IPS-18c (cell line): ENCODE data around the gene SPEM1.

Experiments used
- H3K4me3 ChIP-seq: 2 replicates; pipeline ENCODE4 v1.7.0; 2013; ENCODE audit warnings: low read depth, mild to moderate bottlenecking, low read length, moderate library complexity; ENCODE audit not compliant: insufficient read depth
- H3K9me3 ChIP-seq: one replicate; pipeline ENCODE4 v1.6.1; 2013; ENCODE audit warnings: mild to moderate bottlenecking, low read length, moderate library complexity; ENCODE audit not compliant: control insufficient read depth, insufficient read depth

Gene SPEM1, protein sequence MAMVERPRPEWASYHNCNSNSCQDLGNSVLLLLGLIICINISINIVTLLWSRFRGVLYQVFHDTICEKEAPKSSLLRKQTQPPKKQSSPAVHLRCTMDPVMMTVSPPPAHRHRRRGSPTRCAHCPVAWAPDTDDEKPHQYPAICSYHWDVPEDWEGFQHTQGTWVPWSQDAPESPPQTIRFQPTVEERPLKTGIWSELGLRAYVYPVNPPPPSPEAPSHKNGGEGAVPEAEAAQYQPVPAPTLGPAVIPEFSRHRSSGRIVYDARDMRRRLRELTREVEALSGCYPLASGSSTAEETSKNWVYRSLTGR

DNA sequence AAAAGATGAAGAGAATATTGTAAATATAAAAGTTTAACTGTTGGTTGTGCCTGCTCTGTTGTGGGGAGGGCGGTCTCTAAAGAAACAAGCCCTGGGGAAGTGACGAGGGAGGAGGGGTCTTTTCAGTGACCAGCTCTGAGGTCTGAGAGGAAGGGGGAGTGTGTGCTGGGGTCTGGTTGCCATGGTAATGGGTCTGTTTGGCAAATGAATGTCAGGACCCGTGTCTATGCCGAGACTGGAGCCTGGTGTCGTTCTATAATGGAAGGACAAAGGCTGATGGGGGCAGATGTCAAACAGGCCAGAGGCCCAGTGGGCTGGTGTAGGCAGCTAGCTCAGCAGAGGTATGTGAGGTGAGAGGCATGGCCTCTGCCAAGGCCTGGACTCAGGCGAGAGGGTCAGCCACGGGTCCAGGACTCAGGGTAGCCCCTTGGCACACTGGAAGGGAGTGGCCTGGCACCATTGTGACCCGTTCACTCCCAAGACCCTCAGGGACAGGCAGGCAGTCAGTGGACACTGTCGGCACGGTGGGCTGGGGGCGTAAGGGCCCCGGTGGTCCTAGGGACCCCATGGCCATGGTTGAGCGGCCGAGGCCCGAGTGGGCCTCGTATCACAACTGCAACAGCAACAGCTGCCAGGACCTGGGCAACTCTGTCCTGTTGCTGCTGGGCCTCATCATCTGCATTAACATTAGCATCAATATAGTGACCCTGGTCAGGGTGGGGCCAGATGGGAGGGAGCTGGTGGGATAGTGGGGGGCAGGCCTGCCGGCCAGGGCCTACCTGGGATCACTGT, at the start of gene SPEM1:
Gene SPEM1, plus strand, starts transcription at position 506 of the 792 bp plus-strand sequence. Its CDS starts 61 bp downstream, at position 567.
- Histone ChIP-seq H3K4me3 (no peak within 1 kb of the TSS), H3K9me3 (no peaks in the 10 kb centered on the region)

DNA sequence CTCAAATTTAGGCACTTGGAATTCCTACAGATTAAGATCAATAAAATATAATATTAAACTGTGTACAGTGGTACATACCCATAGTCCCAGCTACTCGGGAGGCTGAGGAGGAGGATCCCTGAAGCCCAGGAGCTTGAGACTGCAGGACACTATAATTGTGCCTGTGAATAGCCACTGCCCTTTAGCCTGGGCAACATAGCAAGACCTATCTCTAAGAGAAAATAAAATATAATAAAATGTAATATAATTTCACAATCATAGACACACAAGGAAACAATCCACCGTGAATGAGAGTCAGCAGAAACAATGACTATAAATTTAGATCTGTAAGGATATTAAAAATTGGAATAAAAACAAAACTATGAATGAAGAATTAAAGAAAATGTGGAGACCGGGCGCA, 49.3 kb upstream of the SPEM1 start:
- Histone ChIP-seq H3K4me3 (no peak overlapping the region), H3K9me3 (no peaks in the 10 kb centered on the region)

DNA sequence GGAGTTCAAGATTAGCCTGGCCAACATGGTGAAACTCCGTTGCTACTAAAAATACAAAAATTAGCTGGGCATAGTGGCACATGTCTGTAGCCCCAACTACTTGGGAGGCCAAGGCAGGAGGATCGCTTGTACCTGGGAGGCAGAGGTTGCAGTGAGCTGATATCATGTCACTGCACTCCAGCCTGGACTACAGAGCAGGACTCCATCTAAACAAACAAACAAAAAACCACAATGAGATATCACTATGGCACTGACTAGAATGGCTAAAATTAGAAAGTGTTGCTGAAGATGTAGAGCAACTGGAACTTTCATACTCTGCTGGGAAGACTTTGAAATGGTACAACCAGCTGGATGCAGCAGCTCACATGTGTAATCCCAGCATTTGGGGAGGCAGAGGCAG, 45.8 kb upstream of the SPEM1 start:
- no peak overlapping the region for H3K4me3 ChIP-seq
- H3K9me3 ChIP-seq, result no peaks in the 10 kb centered on the region

DNA sequence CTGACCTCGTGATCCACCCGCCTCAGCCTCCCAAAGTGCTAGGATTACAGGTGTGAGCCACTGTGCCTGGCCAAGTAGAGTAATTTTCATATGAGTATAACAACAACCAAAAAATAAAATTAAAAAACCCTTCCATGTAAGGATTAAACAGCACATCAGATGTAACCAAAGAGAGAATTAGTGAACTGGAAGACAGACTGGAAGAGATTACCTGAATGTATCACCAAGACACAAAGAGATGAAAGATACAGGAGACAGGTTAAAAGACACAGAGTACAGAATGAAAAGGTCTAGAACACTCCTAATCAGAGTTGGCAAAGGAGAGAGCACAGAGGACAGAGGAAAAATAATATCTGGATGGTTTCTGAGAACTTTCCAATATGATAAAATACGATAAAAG, 41.0 kb upstream of the SPEM1 start:
- H3K4me3 ChIP-seq, result no peak overlapping the region
- peaks cover 4% of the 10 kb centered on the region for H3K9me3 ChIP-seq

DNA sequence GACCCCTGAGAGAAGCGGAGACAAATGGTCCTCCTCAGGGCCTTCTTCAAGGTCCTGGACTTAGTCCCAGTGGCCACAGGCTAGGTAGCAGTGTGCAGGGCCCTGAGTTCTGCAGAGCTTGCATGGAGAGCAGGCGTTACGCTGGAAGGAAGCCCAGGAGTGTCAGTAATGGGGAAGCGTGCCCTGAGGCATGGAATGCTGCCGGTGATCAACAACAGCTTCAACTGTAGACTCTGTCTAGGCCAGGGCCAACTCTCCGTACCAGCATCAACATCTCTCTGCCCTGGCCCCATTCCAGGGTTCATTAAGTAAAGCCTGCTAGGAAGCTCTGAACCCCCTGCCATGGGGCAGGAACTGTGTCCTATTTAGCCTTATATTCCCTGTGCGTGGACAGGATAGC, 39.8 kb upstream of the SPEM1 start:
- Histone ChIP-seq H3K4me3 (peak overlapping the region; percentile 65; the same call in 1 of the 2 replicates), H3K9me3 (peaks cover 5% of the 10 kb centered on the region)

DNA sequence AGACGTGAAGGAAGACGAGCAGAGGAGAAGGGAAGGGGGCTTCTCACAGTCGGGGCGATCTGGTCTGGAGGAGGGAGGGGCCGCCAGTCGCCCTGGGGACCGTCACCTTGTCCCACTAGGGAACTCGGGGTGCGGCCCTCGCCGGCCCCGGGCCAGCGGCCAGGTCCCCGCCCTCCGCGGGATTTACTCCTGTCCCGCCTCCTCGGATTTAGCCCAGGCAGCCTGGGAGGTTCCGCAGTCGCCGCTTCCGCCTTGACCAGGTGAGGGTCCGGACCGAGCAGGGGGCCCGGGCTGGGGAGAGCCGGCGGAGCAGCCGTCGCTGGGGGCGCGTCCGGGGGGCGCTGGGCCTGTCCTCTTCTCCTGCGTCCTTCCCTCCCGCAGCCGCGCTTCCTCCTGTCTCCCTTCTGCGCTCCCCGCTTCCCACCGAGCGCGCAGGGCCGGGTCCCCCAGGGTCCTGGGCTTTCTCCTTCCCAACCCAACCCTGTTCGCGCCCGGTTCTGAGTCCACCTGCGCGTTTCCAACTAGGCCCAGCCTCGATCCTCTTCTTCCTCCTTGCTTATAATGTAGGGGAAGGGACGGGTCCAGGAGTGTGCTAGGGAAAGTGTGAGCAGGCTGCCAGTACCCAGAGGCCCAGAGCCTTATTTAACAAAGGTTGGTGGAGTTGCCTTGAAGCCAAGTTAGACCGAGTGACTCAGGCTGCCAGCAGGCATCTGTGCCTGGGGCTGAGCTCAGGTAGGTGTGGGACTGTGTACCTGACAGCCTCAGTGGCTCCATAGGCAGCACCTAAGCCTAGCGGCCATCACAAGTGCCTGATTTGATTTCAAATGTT, 39.1 kb upstream of the SPEM1 start, which contains the start of gene TNK1:
Gene TNK1, plus strand, starts transcription at position 235 of the 829 bp plus-strand sequence. CDS start 1,838 bp downstream, outside the sequence.
- H3K9me3 ChIP-seq, result peaks cover 5% of the 10 kb centered on the region
- peak within 1 kb of the TSS; percentile 65 for H3K4me3 ChIP-seq

DNA sequence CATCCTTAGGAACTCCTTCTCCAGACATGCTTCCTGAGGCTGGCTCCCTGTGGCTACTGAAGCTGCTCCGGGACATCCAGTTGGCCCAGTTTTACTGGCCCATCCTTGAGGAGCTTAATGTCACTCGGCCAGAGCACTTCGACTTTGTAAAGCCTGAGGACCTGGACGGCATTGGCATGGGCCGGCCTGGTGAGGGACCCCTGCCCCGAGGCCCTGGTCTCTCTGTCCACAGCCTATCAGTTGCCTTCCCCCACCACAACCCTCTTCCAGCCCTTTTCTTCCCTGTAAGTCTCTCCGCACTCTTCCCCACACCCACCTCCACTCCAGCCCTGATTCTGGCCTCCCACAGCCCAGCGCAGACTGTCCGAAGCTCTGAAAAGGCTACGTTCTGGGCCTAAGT, 37.2 kb upstream of the SPEM1 start:
- peaks cover 5% of the 10 kb centered on the region for H3K9me3 ChIP-seq
- H3K4me3 ChIP-seq, result no peak overlapping the region

DNA sequence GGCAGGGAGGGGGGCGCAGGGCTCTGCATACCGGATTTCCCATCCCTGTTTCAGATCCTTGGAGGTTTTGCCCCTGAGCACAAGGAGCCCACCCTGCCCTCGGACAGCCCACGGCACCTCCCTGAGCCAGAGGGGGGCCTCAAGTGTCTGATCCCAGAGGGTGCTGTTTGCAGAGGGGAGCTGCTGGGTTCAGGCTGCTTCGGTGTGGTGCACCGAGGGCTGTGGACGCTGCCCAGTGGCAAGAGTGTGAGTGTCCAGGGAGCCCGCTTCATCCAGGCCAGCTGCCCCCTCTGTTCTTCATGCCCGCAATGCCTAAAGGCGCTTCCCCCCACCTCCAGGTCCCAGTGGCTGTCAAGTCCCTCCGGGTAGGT, 36.8 kb upstream of the SPEM1 start:
- H3K4me3 ChIP-seq, result peak overlapping the region; percentile 55; the same call in 1 of the 2 replicates

DNA sequence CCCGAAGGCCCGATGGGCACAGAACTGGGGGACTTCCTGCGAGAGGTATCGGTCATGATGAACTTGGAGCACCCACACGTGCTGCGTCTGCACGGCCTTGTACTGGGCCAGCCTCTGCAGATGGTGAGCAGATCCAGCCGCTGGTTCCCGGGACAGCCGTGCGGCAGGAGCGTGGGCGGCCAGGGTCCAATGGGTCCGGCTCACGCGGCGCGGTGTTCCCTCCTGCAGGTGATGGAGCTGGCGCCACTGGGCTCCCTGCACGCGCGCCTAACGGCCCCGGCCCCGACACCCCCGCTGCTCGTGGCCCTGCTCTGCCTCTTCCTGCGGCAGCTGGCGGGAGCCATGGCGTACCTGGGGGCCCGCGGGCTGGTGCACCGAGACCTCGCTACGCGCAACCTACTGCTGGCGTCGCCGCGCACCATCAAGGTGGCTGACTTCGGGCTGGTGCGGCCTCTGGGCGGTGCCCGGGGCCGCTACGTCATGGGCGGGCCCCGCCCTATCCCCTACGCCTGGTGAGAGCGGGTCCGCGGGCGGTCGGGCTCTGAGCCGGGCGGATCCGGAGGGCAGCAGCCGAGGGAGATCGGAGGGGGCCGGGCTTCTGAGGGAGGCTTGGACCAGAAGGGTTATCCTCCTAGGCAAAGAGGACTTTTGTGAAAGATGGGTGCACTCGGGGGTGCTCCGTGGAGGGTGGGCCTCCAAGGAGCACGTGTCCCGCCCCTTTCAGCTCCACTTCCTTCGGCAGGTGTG, 36.2 kb upstream of the SPEM1 start:
- peak overlapping the region; percentile 55 for H3K4me3 ChIP-seq

More for the DNA sequence above, 36.8 kb upstream of the SPEM1 start:
- peaks cover 5% of the 10 kb centered on the region for H3K9me3 ChIP-seq

DNA sequence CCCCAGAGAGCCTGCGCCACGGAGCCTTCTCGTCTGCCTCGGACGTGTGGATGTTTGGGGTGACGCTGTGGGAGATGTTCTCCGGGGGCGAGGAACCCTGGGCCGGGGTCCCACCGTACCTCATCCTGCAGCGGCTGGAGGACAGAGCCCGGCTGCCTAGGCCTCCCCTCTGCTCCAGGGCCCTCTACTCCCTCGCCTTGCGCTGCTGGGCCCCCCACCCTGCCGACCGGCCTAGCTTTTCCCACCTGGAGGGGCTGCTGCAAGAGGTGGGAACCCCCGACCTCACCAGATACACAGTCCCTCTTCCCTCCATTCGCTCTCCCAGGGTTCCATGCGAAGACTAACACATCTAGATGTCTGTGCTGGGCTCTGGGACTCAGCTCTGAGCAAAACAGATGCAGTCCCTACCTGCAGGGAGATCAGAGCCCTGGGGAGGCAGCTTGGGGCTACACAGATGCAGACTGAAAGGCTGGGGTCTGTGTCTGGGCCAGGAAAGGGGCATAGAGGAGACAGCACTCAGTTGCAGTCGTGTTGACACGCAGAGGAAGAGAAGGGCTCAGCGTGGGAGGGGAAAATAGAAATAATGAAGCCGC, 35.5 kb upstream of the SPEM1 start:
- H3K4me3 ChIP-seq, result peak overlapping the region; percentile 55

More for the DNA sequence above, 36.2 kb upstream of the SPEM1 start:
- peaks cover 5% of the 10 kb centered on the region for H3K9me3 ChIP-seq

DNA sequence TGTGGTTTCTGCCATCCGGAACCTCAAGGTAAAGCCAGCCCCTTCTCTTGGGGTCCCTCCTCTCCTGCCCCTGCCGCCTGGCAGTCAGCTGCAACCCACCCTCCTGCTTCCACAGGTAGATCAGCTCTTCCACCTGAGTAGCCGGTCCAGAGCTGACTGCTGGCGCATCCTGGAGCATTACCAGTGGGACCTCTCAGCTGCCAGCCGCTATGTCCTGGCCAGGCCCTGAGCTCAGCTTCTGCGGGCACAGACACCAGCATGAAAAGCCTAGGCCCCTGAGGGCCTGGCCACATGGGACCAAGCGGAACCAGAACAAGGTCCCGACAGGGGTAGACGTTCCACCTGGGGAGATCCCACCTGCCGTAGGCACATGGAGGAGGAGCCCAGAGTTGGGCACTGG, 31.3 kb upstream of the SPEM1 start:
- H3K9me3 ChIP-seq, result peaks cover 2% of the 10 kb centered on the region
- no peak overlapping the region for H3K4me3 ChIP-seq

More for the DNA sequence above, 35.5 kb upstream of the SPEM1 start:
- peaks cover 4% of the 10 kb centered on the region for H3K9me3 ChIP-seq

DNA sequence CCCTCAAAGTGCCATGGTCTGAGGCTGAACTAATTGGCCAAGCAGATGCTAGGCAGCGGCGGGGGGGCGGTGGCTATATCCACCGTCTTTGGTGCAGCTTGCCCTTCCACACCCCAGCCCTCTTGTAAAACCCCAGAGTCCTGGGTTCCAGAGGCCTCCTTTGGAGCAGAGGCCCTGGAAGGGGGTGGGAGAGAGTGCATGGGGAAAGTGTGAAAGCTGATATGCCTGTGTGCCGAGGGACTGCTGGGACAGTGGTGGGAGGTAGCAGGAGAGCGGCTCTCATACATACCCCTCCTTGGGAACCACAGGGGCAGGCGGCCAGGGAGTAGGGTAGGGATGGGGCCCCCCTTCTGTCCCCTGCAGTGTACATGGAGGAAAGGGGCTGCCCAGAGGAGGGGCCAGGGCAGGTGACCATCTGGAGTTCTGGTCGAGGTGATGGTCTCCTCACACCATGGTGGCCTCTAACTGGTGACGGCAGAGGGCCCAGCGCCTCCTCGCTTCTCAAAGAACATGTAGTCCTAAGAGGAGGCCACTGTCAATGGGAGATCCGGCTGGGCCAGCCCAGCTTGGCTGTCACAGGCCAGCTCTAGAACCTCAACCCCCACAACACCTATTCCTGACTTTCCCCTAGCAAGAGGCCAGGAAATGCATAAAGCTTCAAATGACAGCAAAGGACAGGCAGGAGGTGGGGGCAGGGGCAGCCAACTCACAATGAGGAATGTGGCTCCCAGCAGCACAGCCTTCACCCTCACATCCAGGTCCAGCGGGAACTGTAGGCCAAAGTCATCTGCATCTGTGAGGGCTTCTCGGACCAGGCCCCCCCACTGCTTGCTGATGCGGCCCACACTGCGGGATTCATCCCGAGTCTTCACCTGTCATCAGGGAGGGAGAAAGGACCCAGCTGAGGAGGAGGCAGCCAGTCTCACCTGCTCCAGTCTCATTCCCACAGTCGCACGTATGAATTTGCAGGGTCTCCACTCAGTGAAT, 29.9 kb upstream of the SPEM1 start:
- H3K9me3 ChIP-seq, result no peaks in the 10 kb centered on the region
- H3K4me3 ChIP-seq, result no peak overlapping the region

DNA sequence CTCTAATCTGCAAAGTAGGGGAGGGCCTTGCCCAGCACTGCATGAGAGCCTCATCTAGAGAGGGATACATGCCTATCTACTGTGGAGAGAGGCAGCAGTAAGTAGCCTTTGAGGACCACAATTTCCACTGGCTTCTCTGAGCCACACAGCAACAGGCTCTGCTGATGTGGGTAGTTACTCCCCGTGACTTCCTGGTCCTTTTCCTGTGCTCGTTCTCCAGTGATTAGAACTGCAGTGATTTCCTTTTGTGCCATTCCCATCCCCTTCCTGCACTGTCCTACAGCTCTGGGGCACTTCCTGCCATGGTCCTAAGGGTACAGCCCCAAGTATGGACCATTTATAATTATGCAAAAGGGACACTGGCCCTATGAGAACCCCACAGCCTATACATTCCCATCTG, 28.8 kb upstream of the SPEM1 start:
- Histone ChIP-seq H3K9me3 (no peaks in the 10 kb centered on the region), H3K4me3 (no peak overlapping the region)

DNA sequence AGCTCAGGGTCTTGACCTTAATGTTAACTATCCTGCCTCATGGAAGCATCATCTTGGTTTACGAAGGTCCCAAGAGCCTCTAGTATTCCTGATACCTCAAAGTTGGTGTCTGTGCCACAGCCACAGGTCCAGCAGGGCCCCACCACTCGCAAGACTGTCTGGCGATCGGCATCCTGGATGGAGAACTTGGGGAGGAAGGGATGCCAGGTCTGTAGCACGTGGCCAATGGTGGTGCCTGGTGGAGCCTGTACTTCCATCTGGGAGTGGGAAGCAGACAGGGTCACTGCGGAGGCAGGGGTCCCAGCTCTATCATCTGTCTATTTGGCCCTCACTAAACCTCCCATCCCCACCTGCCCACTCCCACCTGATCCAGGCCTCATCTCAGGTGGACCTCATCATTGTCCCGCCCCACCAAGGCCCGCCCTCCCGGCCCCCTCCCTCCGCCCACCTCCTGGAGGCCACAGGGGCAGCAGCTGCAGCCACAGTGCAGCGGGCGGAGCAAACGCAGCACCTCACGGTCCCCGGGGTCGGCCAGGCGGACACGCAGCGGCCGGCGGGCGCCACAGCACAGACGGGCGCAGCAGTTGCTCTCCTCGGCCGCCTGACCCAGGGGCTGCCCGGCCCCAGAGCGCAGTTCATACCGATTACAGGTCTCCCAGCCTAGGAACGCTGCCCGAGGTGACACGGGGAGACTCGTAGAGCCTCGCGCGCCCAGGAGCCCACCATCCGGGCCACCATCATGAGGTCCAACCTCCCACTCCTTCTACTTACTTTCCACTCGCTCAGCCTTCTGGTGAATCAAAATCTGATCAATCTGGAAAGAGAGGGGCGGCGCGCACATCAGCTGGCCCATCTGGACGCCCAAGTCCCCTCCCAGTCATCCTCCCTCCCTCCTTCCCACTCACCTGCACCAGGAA, 27.2 kb upstream of the SPEM1 start:
- H3K9me3 ChIP-seq, result no peaks in the 10 kb centered on the region
- H3K4me3 ChIP-seq, result peak overlapping the region; percentile 84; the same call in 1 of the 2 replicates
